Mesenchymal stem cell (in vitro differentiated cells and primary cell): ENCODE results near the gene MCM5.

ENCODE experiments used
- DNase-seq: peaks from one replicate; pipeline ENCODE4 v3.0.0-alpha.2; 2013
- H2AFZ ChIP-seq: one replicate; pipeline ENCODE4 v1.6.1; 2013; ENCODE audit warnings: low read depth, mild to moderate bottlenecking, control low read depth, inconsistent platforms, low read length, moderate library complexity
- H2AK5ac ChIP-seq: 2 replicates; pipeline ENCODE4 v1.6.1; 2013; ENCODE audit warnings: low read length, moderate library complexity, mild to moderate bottlenecking, inconsistent platforms; ENCODE audit not compliant: severe bottlenecking
- H2BK120ac ChIP-seq: one replicate; pipeline ENCODE4 v1.6.1; 2013; ENCODE audit warnings: low read depth, mild to moderate bottlenecking, inconsistent platforms, low read length, moderate library complexity
- H2BK12ac ChIP-seq, 2 experiments: one replicate each; pipeline ENCODE4 v1.6.1; 2013; ENCODE audit warnings: inconsistent platforms in 2 of 2, low read length in 2 of 2, mild to moderate bottlenecking in 2 of 2, moderate library complexity in 2 of 2, control low read depth in 1 of 2
- H2BK15ac ChIP-seq: one replicate; pipeline ENCODE4 v1.6.1; 2013; ENCODE audit warnings: mild to moderate bottlenecking, low read depth, inconsistent platforms; ENCODE audit not compliant: poor library complexity, severe bottlenecking
- H2BK5ac ChIP-seq: 2 replicates; pipeline ENCODE4 v1.6.1; 2013; ENCODE audit warnings: low read depth, mild to moderate bottlenecking, low read length, control low read depth, inconsistent platforms; ENCODE audit not compliant: poor library complexity, severe bottlenecking
- H3K14ac ChIP-seq, 2 experiments: one replicate each; pipeline ENCODE4 v1.6.1; 2013; ENCODE audit warnings: inconsistent platforms in 2 of 2, low read length in 2 of 2, control low read depth in 1 of 2, mild to moderate bottlenecking in 1 of 2, moderate library complexity in 1 of 2
- H3K18ac ChIP-seq, 2 experiments: one replicate each; pipeline ENCODE4 v1.6.1; 2013; ENCODE audit warnings: inconsistent platforms in 2 of 2, low read length in 2 of 2, control low read depth in 1 of 2, low read depth in 1 of 2, mild to moderate bottlenecking in 1 of 2
- H3K23ac ChIP-seq, 2 experiments: one replicate each; pipeline ENCODE4 v1.6.1; 2013; ENCODE audit warnings: inconsistent platforms in 2 of 2, low read length in 2 of 2, mild to moderate bottlenecking in 2 of 2, moderate library complexity in 2 of 2, control low read depth in 1 of 2
- H3K27ac ChIP-seq: 2 replicates; pipeline ENCODE4 v1.5.1; 2013; ENCODE audit warnings: mild to moderate bottlenecking, moderate library complexity, low read length, control low read depth, inconsistent platforms; ENCODE audit not compliant: poor library complexity, severe bottlenecking
- H3K27me3 ChIP-seq, 2 experiments: 2 replicates each; pipeline versions ENCODE4 v1.6.1 to v1.7.0; 2013; ENCODE audit warnings: low read length in 2 of 2, mild to moderate bottlenecking in 2 of 2, moderate library complexity in 2 of 2, control low read depth in 1 of 2, inconsistent platforms in 1 of 2; ENCODE audit not compliant: control insufficient read depth in 1 of 2, insufficient read depth in 1 of 2
- H3K36me3 ChIP-seq, 2 experiments: 2 replicates each; pipeline versions ENCODE4 v1.6.1 to v1.7.0; 2013; ENCODE audit warnings: low read length in 2 of 2, control low read depth in 1 of 2, inconsistent platforms in 1 of 2, low read depth in 1 of 2, mild to moderate bottlenecking in 1 of 2; ENCODE audit not compliant: insufficient read depth in 2 of 2, control insufficient read depth in 1 of 2
- H3K4ac ChIP-seq, 2 experiments: one replicate each; pipeline ENCODE4 v1.6.1; 2013; ENCODE audit warnings: inconsistent platforms in 2 of 2, low read length in 2 of 2, mild to moderate bottlenecking in 2 of 2, moderate library complexity in 2 of 2, control low read depth in 1 of 2, low read depth in 1 of 2
- H3K4me1 ChIP-seq: 2 replicates; pipeline ENCODE4 v1.6.1; 2013; ENCODE audit warnings: low read depth, low read length, control low read depth; ENCODE audit not compliant: control insufficient read depth, insufficient read depth
- H3K4me2 ChIP-seq: 2 replicates; pipeline ENCODE4 v1.6.1; 2013; ENCODE audit warnings: low read length, mild to moderate bottlenecking, inconsistent platforms; ENCODE audit not compliant: poor library complexity, severe bottlenecking
- H3K4me3 ChIP-seq, 2 experiments: 2 replicates each; pipeline versions ENCODE4 v1.5.1 to v1.7.0; 2013; ENCODE audit warnings: low read length in 2 of 2, mild to moderate bottlenecking in 2 of 2, control low read depth in 1 of 2, low read depth in 1 of 2; ENCODE audit not compliant: insufficient read depth in 1 of 2
- H3K79me1 ChIP-seq: replicated peaks from 2 replicates; pipeline ENCODE4 v1.6.1; 2013; ENCODE audit warnings: mild to moderate bottlenecking, control low read depth, low read length, inconsistent platforms; ENCODE audit not compliant: poor library complexity, severe bottlenecking
- H3K9ac ChIP-seq: 2 replicates; pipeline ENCODE4 v1.7.0; 2013; ENCODE audit warnings: mild to moderate bottlenecking, low read length, moderate library complexity
- H3K9me3 ChIP-seq: 2 replicates; pipeline ENCODE4 v1.7.0; 2013; ENCODE audit warnings: mild to moderate bottlenecking, low read length; ENCODE audit not compliant: control insufficient read depth
- H4K8ac ChIP-seq: one replicate; pipeline ENCODE4 v1.6.1; 2013; ENCODE audit warnings: inconsistent platforms, mild to moderate bottlenecking, low read length, moderate library complexity
- H4K91ac ChIP-seq: one replicate; pipeline ENCODE4 v1.6.1; 2013; ENCODE audit warnings: mild to moderate bottlenecking, low read length, inconsistent platforms
- WGBS: methylation state at CpG from one replicate; pipeline ENCODE4 v1.1.7; 2013; ENCODE audit warnings: mixed read lengths; 5-methylcytosine and 5-hydroxymethylcytosine counted together

The MCM5 gene

GRCh38 chr22:35379146-35379993 lies 20.6 kb upstream of the MCM5 start:
- H3K36me3 ChIP-seq = peaks cover 5 to 18% of the 10 kb centered on the region in 2 experiments
- H2AFZ ChIP-seq = no peak overlapping the region
- H3K27ac ChIP-seq = no peak overlapping the region
- peak overlapping the region in 1 of 2 experiments; percentile 48 for H3K18ac ChIP-seq
- peaks cover 14% of the 10 kb centered on the region for H3K4me1 ChIP-seq
- no peak overlapping the region for H2BK5ac ChIP-seq
- H2AK5ac ChIP-seq = no peak overlapping the region
- peak overlapping the region; percentile 11 for H3K9ac ChIP-seq
- peak overlapping the region in 1 of 2 experiments; percentile 31 for H2BK12ac ChIP-seq
- H3K4me3 ChIP-seq = no peak overlapping the region
- H3K14ac ChIP-seq = no peak overlapping the region
- H4K91ac ChIP-seq = peak overlapping the region; percentile 58
- no peak overlapping the region for H4K8ac ChIP-seq
- H3K9me3 ChIP-seq = no peaks in the 10 kb centered on the region
- H3K27me3 ChIP-seq = no peaks in the 10 kb centered on the region
- H3K23ac ChIP-seq = no peak overlapping the region
- no peaks in the 10 kb centered on the region for H3K79me1 ChIP-seq
- WGBS = 95% methylated on average over 7 of the region's 10 CpGs
- no peak overlapping the region for H2BK15ac ChIP-seq
- no peak overlapping the region for H3K4me2 ChIP-seq
- DNase-seq = no peak
- H2BK120ac ChIP-seq = no peak overlapping the region
- peak overlapping the region; percentile 29 to 69 for H3K4ac ChIP-seq

GRCh38 chr22:35380013-35380412 lies 19.9 kb upstream of the MCM5 start:
- Histone ChIP-seq H2BK12ac (peak overlapping the region; percentile 91 to 97), H3K4me3 (peak overlapping the region in 1 of 2 experiments; percentile 86)

GRCh38 chr22:35380537-35381423 lies 19.2 kb upstream of the MCM5 start, which contains the start of gene HMOX1:
HMOX1 (plus strand) TSS chr22:35381096; CDS start chr22:35381174, 78 bp downstream.
- Histone ChIP-seq H3K4ac (peak within 1 kb of the TSS; percentile 69 to 94), H3K27ac (no peak within 1 kb of the TSS)

More at GRCh38 chr22:35380013-35380412, 19.9 kb upstream of the MCM5 start:
- Histone ChIP-seq H2AFZ (no peak overlapping the region), H2AK5ac (peak overlapping the region; percentile 79), H2BK5ac (no peak overlapping the region), H4K91ac (peak overlapping the region; percentile 82), H3K14ac (peak overlapping the region in 1 of 2 experiments; percentile 85), H3K4me1 (peaks cover 19% of the 10 kb centered on the region), H3K23ac (no peak overlapping the region), H3K79me1 (no peaks in the 10 kb centered on the region), H2BK15ac (peak overlapping the region; percentile 57), H3K9me3 (no peaks in the 10 kb centered on the region), H2BK120ac (peak overlapping the region; percentile 11), H3K4ac (peak overlapping the region; percentile 29 to 69), H3K4me2 (no peak overlapping the region), H3K36me3 (peaks cover 5 to 25% of the 10 kb centered on the region in 2 experiments), H4K8ac (peak overlapping the region; percentile 35), H3K27me3 (no peaks in the 10 kb centered on the region), H3K27ac (no peak overlapping the region), H3K18ac (peak overlapping the region; percentile 52 to 89), H3K9ac (peak overlapping the region; percentile 98)
- DNase-seq = peak; percentile 67
- 92% methylated on average over 6 of the region's 6 CpGs for WGBS

More at GRCh38 chr22:35380537-35381423, 19.2 kb upstream of the MCM5 start, which contains the start of gene HMOX1:
- H2AFZ ChIP-seq = no peak within 1 kb of the TSS
- peak within 1 kb of the TSS; percentile 11 for H2BK120ac ChIP-seq
- peak within 1 kb of the TSS; percentile 91 to 97 for H2BK12ac ChIP-seq
- peak within 1 kb of the TSS; percentile 38 for H2BK5ac ChIP-seq
- H3K14ac ChIP-seq = peak within 1 kb of the TSS in 1 of 2 experiments; percentile 94
- peak within 1 kb of the TSS; percentile 42 for H4K8ac ChIP-seq
- H3K23ac ChIP-seq = peak within 1 kb of the TSS in 1 of 2 experiments; percentile 57
- peak within 1 kb of the TSS; percentile 77 for H3K4me2 ChIP-seq
- H3K79me1 ChIP-seq = no peaks in the 10 kb centered on the region
- peak within 1 kb of the TSS; percentile 79 for H2AK5ac ChIP-seq
- WGBS = 4% methylated on average over 44 of the region's 47 CpGs
- H4K91ac ChIP-seq = peak within 1 kb of the TSS; percentile 82
- no peaks in the 10 kb centered on the region for H3K27me3 ChIP-seq
- H3K4me3 ChIP-seq = peak within 1 kb of the TSS; percentile 57 to 86
- H3K4me1 ChIP-seq = peaks cover 17% of the 10 kb centered on the region
- peak; percentile 94 for DNase-seq
- no peaks in the 10 kb centered on the region for H3K9me3 ChIP-seq
- peak within 1 kb of the TSS; percentile 98 for H3K9ac ChIP-seq
- peak within 1 kb of the TSS; percentile 85 to 89 for H3K18ac ChIP-seq
- H3K36me3 ChIP-seq = peaks cover 5 to 32% of the 10 kb centered on the region in 2 experiments
- peak within 1 kb of the TSS; percentile 82 for H2BK15ac ChIP-seq
